Activated T-cell treated with anti-CD3 and anti-CD28 coated beads, Interleukin-2, amount 50 U/mL, for 1 hour (primary cell): Measurements from ENCODE around the gene MKNK2.

ENCODE experiments used
- DNase-seq: peaks from one replicate; pipeline ENCODE4 v3.0.0-alpha.2; 2020

Gene MKNK2

DNA sequence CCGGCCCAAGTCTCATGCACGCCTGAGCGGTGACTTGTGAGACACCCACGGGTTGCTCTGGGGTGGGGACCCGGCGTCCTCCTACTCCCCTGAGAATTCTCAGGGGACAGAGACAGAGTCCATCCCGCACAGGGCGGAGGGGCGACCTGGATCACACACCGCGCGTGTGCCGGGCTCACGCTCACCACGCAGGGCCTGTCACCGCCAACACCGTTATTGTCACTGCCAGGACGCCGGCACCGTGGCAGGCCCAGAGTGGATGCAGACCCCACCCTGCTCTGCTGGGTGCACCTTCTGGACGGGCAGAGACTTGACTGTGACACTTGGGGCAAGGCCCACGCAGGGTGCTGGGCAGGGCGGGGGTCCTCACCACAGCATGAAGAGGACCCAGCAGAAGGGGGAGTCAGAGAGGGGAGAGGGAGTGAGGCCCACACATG is 28.8 kb upstream of the MKNK2 start:
- no peak for DNase-seq

DNA sequence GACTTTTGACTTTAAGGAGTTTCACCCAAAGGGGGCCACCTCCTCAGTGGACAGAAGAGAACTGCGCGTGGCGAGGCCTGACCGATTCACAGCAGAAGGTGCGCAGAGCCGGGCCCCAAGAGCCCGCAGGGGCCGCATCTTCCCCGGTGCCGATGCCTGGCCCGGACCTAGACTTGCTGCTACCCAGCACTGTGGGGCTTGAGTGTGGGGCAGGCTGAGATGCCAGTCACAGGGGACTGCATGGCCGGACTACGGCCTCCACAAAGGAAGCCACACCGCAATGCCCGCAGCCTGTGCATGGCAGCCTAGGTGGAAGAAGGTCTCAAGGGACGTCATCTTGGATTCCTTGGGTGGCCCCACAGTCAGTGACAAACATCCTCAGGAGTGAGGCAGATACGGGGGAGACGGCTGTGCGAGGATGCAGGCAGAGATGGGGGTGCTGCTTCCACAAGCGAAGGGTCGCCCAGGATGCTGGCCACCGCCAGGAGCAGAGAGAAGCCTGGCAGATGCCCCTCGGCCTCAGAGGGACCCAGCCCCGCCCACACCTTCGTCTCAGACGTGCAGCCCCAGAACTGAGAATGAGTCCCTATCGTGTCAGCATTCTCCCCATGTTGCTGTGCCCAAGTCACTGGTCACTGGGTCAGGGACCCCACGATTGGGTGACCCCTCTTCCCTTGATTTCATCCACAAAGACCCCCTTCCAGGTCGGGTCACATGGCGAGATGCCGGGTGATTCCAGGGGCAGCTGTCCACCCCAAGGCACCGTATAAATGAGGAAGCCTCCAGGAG is 28.2 kb upstream of the MKNK2 start:
- no peak for DNase-seq

DNA sequence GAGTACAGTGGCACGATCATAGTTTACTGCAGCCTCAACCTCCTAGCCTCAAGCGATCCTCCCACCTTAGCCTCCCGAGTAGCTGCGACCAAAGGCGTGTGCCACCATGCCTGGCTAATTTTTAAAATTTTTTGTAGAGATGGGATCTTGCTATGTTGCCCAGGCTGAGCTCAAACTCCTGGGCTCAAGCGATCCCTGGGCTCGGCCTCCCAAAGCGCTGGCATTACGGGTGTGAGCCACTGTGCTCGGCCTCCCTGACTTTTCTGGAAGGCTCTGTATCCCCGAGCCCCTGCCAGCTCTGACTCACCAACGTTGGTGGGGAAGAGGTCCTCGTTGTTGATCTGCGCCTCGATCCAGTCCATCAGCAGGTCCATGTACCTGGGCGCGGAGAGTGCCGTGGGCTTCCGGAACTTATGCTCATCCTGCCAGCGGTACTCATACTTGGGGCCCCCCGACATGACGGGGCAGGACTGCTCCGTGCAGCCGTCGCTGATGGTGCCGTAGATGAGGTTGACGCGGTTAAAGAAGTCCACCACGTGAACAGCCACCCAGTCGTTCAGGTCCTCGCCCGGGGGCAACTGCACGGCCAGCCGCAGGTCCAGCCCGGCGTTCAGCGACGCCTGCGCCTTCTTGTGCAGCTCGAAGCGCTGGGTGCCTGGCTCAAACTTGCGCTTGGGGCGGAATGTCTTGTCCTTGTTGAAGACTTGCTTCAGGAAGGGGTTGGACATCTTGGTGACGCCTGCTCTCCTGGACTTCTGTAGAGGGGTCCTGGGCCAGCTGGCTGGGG is 27.0 kb upstream of the MKNK2 start:
- no peak for DNase-seq

DNA sequence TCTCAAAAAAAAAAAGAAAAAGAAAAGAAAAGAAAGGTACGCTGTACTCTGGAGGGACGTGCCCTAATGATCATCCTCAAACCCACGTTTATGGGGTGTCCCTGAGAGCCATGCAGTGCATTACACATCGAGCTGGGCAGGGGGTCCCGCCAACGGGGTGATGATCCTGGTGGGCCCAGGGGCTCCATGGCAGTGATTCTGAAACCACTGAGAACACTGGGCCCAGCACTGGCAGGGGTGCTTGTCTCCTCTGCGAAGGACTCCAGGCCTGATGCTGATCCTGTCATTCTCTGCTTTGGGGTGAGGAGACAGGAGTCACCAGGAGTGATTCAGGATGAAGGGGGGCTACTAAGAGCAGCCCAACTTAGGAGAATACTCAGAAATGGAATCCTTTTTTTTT is 26.4 kb upstream of the MKNK2 start:
- DNase-seq, result no peak

DNA sequence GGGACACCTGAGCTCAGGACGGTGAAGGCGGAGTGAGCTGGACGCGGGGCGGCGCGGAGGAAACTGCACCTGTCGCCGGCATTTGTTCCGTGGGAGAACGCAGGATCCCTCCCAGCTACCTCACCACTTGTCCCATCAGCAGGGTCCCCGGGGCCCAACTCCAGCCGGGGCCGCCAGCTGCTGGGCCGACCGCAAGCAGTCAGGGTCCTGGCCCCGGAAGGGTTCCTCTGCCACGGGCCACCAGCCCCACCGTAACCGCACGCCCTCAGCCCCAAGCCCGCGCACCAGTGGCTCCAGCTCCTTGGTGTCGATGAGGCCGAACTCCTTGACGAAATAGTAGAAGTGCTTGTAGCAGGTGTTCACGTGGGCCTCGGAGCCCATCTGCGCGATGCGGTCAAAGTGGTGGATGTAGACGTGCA is 25.5 kb upstream of the MKNK2 start:
- DNase-seq, result no peak

DNA sequence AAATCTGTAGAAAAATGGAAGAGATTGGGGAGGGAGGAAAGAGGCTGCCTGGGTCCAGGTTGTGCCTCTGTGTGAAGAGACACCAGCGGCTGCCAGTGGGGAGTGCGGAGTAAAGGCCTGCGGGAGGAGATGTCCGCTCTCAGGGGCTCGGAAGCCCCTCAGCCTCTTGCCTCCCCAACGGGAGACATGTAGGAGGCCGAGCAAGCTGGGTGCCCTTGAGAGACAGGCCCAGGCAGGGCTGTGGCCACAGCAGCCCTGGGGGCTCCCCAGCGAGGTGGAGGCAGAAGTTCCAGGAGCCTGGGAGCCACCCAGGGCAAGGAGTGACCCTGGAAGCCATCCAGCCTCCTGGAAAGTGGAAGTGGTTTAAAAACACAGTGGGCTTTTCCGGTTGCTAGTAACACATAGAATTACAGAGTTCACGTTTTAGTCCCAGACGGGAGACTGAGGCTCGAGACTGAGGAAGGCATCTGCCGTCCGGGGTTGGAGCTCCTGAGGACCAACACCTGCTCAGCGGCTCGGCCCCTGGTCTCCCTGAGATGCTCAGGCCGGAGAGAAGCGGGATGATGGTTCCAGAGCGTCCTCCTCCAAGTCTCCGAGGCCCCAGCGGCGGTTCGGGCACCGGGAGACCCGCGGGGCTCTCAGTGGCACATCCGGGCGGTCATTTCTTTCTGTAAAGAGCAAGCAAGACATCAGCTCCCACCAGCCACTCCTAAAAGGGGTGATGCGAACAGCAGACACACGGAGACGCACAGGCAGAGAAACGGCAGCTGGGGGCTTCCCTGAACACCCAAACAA is 21.9 kb upstream of the MKNK2 start:
- no peak for DNase-seq

DNA sequence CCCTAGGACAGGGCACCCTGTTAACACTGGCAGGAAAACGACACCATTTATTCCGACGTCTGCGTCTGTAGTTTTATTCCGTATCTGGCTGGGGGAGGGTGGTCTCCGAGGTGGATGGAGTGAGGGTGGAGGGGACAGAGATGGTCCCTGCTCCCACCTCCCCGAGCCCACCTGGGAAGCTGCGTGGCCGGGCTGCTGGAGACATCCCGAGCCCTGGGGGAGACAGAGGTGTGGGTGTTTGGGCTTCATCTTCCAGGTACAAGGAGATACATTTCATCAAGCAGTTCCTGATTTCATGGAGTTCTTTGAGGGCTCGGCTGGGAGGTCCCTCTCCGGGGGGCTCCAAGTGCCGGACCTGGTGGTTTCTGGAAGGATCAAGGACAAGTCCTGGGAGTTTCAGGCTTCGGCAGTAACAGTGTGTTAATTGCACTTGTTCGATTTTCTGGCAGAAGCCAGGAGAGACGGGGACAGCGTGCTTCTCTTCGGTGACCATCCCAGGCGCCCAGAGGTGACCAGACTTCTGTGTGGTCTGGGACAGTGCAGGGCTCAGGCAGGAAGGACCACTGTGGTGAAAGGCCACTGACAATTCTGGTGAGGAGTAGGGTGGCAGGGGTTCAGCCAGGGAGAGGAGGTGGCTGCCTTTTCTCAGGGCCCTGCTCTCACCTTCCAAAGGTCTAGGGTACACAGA is 20.1 kb upstream of the MKNK2 start:
- no peak for DNase-seq

DNA sequence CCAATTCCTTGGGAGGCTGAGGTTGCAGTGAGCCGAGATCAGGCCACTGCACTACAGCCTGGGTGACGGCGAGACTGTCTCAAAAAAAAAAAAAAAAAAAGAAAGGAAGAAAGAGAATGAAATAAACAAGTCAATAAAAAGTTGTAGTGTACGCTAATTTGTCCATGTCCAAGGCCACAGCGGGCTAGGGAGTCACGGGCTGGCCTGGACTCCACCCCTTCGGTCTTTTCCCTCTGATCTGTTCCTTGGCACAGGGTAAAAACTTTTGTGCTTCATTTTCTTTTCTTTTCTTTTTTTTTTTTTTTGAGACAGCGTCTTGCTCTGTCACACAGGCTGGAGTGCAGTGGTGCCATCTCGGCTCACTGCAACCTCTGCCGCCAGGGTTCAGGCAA is 19.4 kb upstream of the MKNK2 start:
- DNase-seq, result no peak

DNA sequence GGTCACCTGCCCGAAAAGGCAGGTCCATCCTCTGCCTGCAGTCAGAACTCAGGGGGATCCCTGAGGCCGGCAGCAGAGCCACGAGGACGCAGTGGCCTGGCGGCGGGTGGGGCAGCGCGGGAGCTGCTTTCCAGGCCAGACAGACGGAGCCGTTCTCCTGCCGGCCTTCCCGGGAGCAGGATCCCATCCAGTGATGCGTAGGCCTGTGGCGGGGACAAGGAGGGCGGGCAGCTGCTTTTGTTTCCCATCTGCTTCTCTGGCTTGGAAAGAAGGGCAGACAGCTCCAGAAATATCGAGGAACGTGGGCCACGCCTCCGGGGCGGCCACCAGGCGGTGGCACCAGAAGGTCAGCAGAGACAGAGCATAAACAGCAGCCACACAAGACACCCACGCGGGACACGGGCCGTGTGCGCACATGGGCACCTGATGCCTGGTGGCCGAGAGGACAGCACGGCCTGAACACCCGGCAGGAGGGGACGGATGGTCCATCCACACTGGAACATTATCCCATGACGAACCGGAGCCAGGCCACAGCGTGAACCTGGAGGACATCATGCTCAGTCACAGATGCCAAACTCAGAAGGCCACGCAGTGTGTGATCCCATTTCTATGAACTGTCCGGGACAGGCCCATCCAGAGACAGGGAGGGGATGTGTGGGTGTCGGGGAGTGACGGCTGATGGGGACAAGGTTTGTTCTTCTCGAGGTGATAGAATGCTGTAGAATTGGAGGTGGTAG is 13.9 kb upstream of the MKNK2 start:
- DNase-seq, result no peak

DNA sequence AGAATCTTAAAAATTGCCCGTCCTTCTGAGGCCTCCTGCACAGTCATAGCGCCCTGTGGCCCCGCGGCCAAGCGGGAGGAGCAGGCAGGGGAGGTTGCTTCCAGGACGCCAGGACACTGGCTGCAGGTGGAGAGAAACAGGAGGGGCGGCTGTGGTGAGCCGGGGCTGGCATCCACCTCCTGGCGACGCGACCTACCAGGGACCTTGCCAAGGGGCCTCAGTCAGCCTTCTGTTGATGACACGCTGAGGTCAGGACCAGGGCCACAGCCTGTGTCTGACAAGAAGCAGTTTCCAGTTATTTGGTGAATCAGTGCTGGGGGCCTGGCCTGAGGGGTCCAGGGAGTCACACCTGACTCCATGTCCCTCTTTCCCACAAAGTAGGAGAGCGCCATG is 13.3 kb upstream of the MKNK2 start:
- DNase-seq, result no peak

DNA sequence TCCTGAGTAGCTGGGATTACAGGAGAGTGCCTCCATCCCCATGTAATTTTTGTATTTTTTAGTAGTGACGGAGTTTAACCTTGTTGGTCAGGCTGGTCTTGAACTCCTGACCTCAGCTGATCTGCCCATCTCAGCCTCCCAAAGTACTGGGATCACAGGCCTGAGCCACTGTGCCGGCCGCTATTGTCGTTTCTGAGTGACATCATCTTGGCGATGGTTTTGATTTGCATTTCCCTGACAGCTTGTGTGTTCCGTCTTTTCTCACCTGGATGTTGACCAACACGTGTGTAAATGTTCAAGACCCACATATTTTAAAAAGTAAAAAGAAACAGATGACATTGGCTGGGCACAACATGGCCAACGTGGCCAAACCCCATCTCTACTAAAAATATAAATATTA is 12.8 kb upstream of the MKNK2 start:
- no peak for DNase-seq

DNA sequence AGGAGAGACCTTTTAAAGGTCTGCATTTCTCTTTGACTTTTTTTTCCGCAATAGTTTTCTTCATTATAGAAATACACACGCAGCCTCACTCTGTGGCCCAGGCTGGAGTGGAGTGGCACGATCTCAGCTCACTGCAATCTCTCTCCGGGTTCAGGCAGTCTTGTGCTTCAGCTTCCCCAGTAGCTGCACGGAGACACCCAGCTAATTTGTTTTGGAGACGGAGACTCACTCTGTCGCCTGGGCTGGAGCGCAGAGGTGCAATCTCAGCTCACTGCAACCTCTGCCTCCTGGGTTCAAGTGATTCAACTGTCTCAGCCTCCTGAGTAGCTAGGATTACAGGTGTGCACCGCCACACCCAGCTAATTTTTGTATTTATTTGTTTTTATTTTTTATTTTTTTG is 11.7 kb upstream of the MKNK2 start:
- no peak for DNase-seq

DNA sequence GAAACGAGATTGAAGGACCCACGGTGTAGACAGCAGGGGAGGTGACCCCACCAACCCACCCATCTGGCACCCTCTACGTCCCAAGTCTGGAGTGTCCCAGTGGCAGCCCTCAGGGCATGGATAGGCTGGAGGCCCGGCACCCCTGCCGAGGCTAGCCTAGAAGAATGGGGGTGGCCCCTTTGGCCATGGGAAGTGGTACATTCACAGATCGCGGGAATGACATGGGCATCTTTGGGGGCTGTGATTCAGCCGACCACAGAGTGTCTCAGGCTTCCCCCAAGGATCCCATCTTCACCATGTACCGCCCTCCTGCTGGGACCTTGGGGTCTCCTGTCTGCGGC is 11.3 kb upstream of the MKNK2 start:
- no peak for DNase-seq

DNA sequence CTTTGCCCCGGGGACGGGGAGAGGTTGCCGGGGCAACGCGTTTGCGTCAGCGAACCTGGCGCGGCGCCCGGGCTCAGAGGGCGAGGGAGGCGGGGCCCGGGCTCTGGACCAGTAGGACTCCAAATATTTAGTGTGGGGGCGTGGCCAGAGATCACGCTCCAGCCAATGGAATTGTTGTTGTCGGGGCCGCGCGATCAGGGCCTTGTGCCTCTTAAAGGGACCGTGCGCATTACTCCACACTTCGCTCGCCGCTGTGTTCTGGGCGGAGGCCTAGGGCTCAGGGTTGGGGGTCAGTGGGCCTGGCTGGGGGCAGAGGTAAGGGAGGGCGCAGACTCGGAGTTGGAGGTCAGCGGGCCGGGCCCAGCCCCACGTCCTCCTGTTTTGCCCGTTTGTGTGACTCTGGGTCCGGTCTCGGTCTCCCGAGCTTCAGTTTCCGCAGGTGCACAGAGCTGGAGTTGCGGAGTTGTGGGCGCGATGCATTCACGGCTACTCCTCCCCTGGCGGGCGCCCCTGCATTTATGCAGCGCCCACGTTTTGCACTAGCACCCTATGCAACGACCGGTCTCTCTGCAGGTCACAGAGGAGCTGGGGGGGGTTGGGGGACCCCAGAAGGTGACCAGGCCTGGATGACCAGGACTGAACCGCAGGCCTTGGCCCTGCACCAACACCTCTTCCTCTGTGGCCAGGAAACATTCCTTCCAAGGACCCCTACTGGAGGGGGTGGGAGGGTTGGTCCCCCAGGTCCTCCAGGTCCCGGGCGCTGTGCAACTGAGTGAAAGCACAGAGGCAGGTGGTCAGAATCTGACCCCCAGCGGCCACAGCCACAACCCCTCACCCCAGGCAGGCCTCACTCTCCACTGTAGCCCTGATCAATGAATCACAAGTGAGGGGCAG is 10.7 kb upstream of the MKNK2 start:
- peak; percentile 100 for DNase-seq

DNA sequence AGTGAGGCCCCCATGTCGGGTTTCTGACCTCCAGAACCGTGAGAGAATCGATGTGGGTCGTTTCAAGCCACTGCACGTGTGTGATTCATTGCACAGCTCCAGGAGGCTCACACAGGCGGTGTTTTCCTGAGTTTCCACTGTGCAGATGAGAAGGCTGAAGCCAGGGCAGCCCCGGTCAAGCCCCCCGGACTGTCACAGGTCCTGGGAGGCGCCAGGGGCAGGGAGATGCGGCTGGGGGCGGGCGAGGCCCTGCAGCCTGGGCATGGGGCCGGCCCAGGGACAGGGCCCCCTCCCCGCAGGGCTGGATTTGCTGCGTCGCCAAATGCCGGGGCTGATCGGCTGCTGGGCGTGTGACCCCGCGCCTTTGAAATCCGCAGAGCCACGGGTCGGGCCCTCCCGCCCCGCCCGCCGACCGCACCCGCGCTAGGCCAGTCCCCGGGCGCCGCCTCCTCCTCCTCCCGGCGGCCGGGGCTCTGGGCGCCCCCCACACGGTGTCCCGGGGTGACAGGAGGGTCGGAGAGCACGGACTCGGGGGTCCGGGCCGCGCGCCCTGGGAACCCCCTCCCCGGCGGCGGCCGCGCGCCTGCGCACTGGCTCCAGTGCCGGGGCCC is 9.9 kb upstream of the MKNK2 start:
- no peak for DNase-seq

DNA sequence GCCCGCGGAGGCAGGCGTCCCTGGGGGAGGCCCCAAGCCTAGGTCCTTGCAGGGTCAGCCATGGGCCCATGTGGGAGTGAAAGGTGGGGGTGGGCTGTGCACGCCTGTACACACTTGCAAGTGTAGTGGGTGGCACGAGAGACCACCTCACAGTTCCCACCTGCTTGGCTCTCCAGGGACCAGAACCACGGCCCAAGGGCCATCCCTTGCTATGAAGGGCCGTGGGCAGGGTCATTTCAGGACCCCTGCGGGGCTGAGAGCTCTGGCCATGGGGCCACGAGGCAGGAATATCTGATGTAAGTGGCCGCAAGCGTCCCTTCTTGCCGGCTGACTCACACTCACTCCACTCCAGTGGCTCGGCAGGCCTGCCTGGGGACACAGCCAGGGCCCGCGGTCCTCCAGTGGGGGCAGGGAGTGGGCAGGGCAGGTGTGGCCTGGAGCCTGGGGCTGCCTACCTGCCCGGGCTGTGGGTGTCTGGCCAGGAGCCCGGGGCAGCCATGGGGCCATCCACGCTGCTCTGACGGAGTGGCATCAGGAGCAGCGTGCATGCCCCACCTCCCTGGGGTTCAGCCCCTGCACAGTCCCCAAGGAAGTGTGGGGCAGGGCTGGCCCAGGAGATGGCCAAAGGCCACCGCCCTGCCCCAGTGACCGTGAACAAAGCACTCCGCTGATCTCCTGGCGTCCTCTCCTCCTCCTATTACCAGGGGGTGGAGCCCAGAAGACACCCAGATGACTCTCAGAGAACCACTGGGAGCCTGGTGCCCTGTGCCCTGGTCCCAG is 8.6 kb upstream of the MKNK2 start:
- DNase-seq, result no peak

DNA sequence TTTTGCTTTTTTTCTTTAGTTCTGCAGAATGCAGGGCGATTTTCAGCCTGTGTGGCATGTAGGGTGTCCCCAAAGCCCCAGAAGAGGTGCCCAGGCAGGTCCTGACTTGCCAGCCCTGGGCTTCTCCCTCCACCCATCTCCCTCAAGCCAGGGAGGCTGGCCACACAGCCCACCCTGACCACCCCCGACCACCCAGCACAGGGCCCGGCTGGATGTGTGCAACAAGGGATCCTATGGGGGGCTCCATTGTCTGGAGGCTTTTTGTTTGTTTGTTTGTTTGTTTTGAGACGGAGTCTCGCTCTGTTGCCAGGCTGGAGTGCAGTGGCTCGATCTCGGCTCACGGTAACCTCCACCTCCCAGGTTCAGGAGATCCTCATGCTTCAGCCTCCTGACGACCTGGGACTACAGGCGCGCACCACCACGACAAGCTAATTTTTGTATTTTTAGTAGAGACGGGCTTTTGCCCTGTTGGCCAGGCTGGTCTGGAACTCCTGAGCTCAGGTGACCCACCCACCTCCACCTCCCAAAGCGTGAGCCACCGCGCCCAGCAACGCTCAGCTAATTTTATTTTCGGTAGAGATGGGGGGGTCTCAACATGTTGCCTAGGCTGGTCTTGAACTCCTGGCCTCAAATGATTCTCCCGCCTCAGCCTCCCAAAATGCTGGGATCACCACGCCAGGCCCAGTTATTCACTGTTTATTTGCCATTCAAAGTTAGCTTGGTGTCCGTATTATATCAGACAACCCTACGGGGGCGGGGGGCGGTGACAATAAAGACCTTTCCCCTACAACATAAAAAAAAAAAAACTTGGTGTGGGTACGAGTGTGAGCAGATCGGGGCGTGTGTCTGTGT is 7.8 kb upstream of the MKNK2 start:
- DNase-seq, result no peak

DNA sequence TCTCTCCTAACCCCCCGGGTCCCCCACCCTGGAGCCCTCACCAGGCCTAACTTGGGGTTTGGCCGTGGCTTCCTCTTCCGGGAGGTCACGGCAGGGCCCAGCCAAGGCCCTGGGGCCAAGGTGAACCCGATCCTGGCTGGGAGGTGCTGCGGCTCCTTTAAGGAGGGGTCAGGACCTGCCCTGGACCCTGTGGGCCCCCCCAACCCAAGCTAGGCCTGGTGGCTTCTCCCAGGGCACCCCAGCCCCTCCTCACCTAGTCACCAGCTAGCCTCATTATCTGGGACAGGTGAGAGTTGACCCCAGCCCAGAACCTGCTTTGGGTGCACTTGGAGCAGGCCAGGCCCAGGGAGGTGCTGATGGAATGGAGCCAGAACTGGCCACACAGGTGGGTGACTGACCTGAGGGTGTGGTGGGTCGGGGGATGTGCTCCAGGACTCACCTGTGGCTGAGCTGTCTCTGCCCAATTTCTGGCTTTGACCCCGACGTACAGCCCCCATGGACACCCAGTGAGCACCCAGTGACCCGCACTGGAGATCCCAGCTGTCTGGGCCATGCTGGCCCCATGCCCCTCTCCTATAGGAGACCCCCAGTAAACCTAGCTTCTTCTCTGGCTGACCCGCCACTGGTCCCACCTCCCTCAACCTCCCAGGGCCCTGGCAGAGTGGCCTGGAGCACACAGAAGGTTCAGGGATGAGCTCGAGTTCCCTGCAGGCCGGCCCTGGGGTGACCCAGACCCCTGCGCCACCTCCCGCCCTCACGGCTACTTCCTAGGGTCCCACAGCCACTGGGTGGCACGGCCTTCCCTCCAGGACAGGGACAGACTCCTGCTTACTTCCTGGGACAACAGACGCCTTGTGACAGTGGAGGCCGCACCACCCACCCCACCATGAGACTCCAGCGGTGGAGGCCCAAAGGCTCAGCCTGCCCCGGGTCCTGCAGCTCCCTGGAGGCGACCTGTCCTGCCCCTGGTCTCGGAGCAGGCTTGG is 6.7 kb upstream of the MKNK2 start:
- no peak for DNase-seq
